Limb (tissue), 2 donors: ENCODE measurements around the gene GGACT.

ENCODE experiments used
- DNase-seq, 2 donors: peaks; one replicate each; pipeline ENCODE4 v3.0.0-alpha.2; 2016; ENCODE audit errors: extremely low spot score in 2 of 2

The GGACT gene

DNA sequence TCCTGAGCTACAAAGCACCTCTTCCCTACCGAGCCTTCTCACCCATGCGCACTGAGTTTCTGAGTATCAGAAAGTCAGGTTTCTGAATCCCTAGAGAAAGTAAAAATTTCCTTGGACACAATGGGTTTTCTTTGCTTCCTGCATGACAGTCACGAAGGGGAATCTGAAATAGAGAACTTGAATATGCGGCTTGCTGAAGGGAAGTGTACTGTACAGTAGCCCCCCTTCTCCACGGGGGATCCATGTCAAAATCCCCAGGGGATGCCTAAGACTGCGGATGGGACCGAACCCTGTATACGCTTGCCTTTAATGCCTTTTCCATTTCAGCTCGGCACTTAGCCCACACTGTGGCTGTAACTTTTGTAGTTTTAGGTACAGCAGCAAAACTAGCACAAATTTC, 107.9 kb downstream of the GGACT start:
- DNase-seq = no peak
